Smooth muscle cell (in vitro differentiated cells): ENCODE measurements around the gene UBAC2. TPM values are rescaled to one million over a fixed set of nuclear protein-coding genes. Genes with fewer than 3 reads are reported as not detected.

Experiments
- DNase-seq: peaks from one replicate; lab custom pipeline; 2025; ENCODE audit not compliant: unreplicated experiment; lab: John Stamatoyannopoulos, UW
- H2AFZ ChIP-seq: fragments of 200-600 bp; sonication (generic); 2 replicates; pipeline ENCODE4 v1.6.0; 2016; ENCODE audit warnings: antibody characterized with exemption, low read depth, mild to moderate bottlenecking
- H3F3A ChIP-seq: fragments of 200-600 bp; sonication (generic); 2 replicates; pipeline ENCODE4 v1.6.0; 2017; ENCODE audit warnings: antibody characterized with exemption, low read depth
- H3K27ac ChIP-seq: fragments of 200-600 bp; sonication (generic); 2 replicates; pipeline ENCODE4 v1.5.1; 2016; ENCODE audit warnings: low read depth, mild to moderate bottlenecking
- H3K27me3 ChIP-seq: fragments of 200-600 bp; sonication (generic); 2 replicates; pipeline ENCODE4 v1.6.1; 2016; ENCODE audit warnings: low read depth, mild to moderate bottlenecking
- H3K36me3 ChIP-seq: fragments of 200-600 bp; sonication (generic); 2 replicates; pipeline ENCODE4 v1.5.1; 2016; ENCODE audit warnings: low read depth
- H3K4me1 ChIP-seq: fragments of 200-600 bp; sonication (generic); 2 replicates; pipeline ENCODE4 v1.5.1; 2016; ENCODE audit warnings: low read depth
- H3K4me2 ChIP-seq: fragments of 200-600 bp; sonication (generic); 2 replicates; pipeline ENCODE4 v1.6.0; 2016; ENCODE audit warnings: mild to moderate bottlenecking
- H3K4me3 ChIP-seq: fragments of 200-600 bp; sonication (generic); 2 replicates; pipeline ENCODE4 v1.5.1; 2016; ENCODE audit warnings: mild to moderate bottlenecking
- H3K79me2 ChIP-seq: fragments of 200-600 bp; sonication (generic); 2 replicates; pipeline ENCODE4 v1.6.0; 2016; ENCODE audit warnings: low read depth, mild to moderate bottlenecking
- H3K9ac ChIP-seq: fragments of 200-600 bp; sonication (generic); 2 replicates; pipeline ENCODE4 v1.6.0; 2016; ENCODE audit warnings: low read depth
- H3K9me3 ChIP-seq: fragments of 200-600 bp; sonication (generic); replicated peaks from 2 replicates; pipeline ENCODE4 v1.5.1; 2016; ENCODE audit warnings: low read depth
- H4K20me1 ChIP-seq: fragments of 200-600 bp; sonication (generic); 2 replicates; pipeline ENCODE4 v1.6.0; 2016; ENCODE audit warnings: low read depth
- CTCF ChIP-seq: fragments of 200-600 bp; sonication (generic); IDR thresholded peaks from 2 replicates; pipeline ENCODE4 v1.5.1; 2017; ENCODE audit warnings: borderline replicate concordance, mild to moderate bottlenecking, antibody characterized with exemption; ENCODE audit not compliant: insufficient read depth, poor library complexity, severe bottlenecking
- WGBS: methylation state at CpG from one replicate; pipeline ENCODE4 v1.1.7; 2016; ENCODE audit warnings: low lambda C conversion rate; 5-methylcytosine and 5-hydroxymethylcytosine counted together
- polyA plus RNA-seq: library from polyadenylated mRNA; unstranded; fragments of >200 nt; fragmentation: Nextera tagmentation; extraction: Ambion mirVana; gene quantifications from 2 replicates; pipeline ENCODE4 v1.2.1, GENCODE V29; 2016
- total RNA-seq: library from RNA; depleted of rRNA; stranded (reverse); fragments of >200 nt; gene quantifications from 2 replicates; pipeline ENCODE4 v1.2.3, GENCODE V29; 2014

UBAC2 gene
- total and polyA plus RNA-seq, 2 experiments from 2014 or later = 58.4 to 74.0 TPM

DNA sequence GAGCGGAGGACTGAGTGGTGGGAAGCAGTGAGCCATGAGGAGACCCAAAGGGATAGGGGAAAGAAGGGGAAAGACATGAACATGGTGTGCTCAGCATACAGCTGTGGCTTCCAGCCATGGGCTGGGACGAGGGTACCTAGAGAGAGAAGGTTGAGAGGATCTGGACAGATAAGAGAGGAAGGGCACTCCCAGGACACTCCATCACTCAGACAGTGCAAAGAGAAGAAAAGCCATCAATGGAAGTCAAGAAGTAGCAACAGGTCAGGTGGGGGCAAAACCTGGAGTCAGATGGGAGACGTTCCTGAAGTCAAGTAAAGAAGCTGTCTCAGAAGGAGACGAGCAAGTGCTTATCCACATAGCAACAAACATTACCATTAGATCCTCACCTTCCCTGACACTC, 40.2 kb upstream of the UBAC2 start:
- Histone ChIP-seq H3K27ac (no peak overlapping the region), H3K36me3 (no peaks in the 10 kb centered on the region), H4K20me1 (no peaks in the 10 kb centered on the region), H3K79me2 (no peaks in the 10 kb centered on the region), H2AFZ (no peak overlapping the region), H3F3A (no peaks in the 10 kb centered on the region), H3K4me3 (no peak overlapping the region), H3K27me3 (no peaks in the 10 kb centered on the region), H3K9ac (no peak overlapping the region), H3K9me3 (no peaks in the 10 kb centered on the region), H3K4me1 (no peaks in the 10 kb centered on the region), H3K4me2 (no peak overlapping the region)
- TF ChIP-seq CTCF = no peak
- DNase-seq = no peak
- WGBS = 91% methylated on average over 4 of the region's 4 CpGs

DNA sequence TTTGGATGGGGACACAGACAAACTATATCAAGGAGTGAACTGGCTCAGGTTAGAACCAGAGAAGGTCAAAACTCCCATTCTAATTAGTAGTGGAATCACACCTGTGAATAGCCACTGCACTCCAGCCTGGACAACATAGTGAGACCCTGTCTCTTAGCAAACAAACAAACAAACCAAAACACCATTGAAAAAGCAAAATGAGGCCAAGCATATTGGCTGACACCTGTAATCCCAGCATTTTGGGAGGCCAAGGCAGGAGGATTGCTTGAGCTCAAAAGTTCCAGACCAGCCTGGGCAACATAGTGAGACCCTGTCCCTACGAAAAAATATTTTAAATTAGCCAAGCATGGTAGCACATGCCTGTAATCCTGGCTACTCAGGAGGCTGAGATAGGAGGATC, 39.1 kb upstream of the UBAC2 start:
- H3K9me3 ChIP-seq = no peaks in the 10 kb centered on the region
- H3K27ac ChIP-seq = no peak overlapping the region
- DNase-seq = no peak
- no peak for TF ChIP-seq CTCF
- no peaks in the 10 kb centered on the region for H3K79me2 ChIP-seq
- H3K4me3 ChIP-seq = no peak overlapping the region
- WGBS = 81% methylated on average over 1 of the region's 1 CpG
- no peaks in the 10 kb centered on the region for H3K36me3 ChIP-seq
- H3F3A ChIP-seq = no peaks in the 10 kb centered on the region
- no peak overlapping the region for H3K9ac ChIP-seq
- no peak overlapping the region for H3K4me2 ChIP-seq
- no peaks in the 10 kb centered on the region for H3K27me3 ChIP-seq
- no peaks in the 10 kb centered on the region for H4K20me1 ChIP-seq
- no peak overlapping the region for H2AFZ ChIP-seq
- H3K4me1 ChIP-seq = no peaks in the 10 kb centered on the region

DNA sequence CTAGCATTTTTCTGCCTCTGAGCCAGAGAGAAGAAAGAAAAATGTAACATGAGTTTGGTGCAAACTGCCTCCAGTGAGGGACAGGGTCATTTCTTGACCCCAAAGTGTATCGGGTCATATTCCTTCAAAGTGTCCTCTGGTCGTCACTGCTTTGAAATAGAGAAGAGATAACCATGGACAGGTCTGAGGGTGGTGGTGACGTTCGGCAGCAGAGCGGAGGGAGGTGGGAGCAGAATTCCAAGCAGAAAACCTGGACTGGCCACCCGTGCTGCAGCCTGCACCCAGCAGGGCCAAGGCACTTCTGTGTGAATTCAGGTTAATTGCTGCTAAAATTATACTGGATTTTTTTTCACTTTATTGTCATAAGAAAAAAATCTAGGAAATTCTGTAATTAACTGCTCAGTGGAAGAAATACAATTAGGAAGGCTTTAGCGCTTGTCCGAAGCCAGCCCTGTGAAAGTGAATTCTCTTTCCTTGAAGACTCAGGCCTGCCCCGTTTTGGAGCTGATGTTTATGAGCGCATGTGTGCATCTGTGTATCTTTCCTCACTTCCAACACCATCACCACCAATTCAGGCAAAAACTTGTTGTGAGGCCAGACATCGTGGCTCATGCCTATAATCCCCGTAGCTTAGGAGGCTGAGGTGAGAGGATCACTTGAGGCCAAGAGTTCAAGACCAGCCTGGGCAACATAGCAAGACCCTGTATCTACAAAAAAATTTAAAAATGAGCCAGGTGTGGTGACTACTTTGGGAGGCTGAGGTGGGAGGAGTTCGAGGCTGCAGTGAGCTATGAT, 37.9 kb upstream of the UBAC2 start:
- no peak for TF ChIP-seq CTCF
- Histone ChIP-seq H3K4me3 (no peak overlapping the region), H3K27me3 (no peaks in the 10 kb centered on the region), H4K20me1 (no peaks in the 10 kb centered on the region), H3K27ac (no peak overlapping the region), H3K9ac (no peak overlapping the region), H3K79me2 (no peaks in the 10 kb centered on the region), H3K36me3 (no peaks in the 10 kb centered on the region), H3K4me1 (no peaks in the 10 kb centered on the region), H2AFZ (no peak overlapping the region), H3K9me3 (no peaks in the 10 kb centered on the region), H3K4me2 (no peak overlapping the region), H3F3A (no peaks in the 10 kb centered on the region)
- WGBS = 78% methylated on average over 13 of the region's 13 CpGs
- no peak for DNase-seq

DNA sequence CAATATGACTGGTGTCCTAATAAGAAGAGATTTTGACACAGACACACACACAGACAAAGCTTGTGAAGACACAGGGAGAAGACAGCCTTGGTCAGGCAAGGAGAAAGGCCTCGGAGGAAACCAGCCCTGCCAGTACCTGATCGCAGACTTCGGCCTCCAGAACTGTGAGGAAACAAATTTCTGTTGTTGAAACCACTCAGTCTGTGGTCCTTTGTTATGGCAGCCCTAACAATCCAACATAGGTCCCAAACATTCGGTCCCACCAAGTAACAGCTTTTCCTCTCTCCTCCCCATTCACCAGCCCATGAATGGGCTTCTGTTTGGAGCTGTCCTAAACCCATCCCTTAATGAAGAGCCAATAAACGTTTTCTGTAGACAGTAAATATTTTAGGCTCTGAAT, 36.4 kb upstream of the UBAC2 start:
- no peaks in the 10 kb centered on the region for H4K20me1 ChIP-seq
- H3K36me3 ChIP-seq = no peaks in the 10 kb centered on the region
- no peak for TF ChIP-seq CTCF
- H3K79me2 ChIP-seq = no peaks in the 10 kb centered on the region
- H3K4me1 ChIP-seq = no peaks in the 10 kb centered on the region
- no peak overlapping the region for H3K27ac ChIP-seq
- H3K4me2 ChIP-seq = no peak overlapping the region
- H3K9ac ChIP-seq = no peak overlapping the region
- WGBS = 88% methylated on average over 5 of the region's 5 CpGs
- no peaks in the 10 kb centered on the region for H3F3A ChIP-seq
- no peak for DNase-seq
- no peaks in the 10 kb centered on the region for H3K9me3 ChIP-seq
- no peak overlapping the region for H2AFZ ChIP-seq
- no peak overlapping the region for H3K4me3 ChIP-seq
- no peaks in the 10 kb centered on the region for H3K27me3 ChIP-seq
